ENCODE measurements around the gene KCNG1.
"Not testable (repeated sequence)": the region's sequence is repeated elsewhere in the genome, so short reads cannot be mapped to it uniquely, and the experiment has no call there.

KCNG1 gene

DNA sequence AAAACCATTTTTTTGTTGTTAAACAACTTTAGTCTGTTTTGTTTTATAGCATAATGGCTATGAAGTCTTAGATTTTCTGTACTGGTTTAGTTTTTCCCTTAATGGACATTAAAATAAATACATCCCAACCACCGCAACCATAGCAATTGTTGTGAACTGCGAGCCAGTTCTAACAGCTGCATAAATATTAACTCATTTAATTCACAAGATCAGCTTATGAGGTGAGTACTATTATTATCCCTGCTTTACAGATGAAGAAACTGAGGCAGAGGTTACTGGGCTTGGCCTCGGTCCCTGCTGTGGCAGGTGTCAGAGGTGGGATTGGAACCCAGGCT is 41.2 kb downstream of the KCNG1 start:
- no peak for DNase-seq

- peak; percentile 51 to 65 for DNase-seq
These were observed 41.8 kb downstream of the KCNG1 start for GRCh38 chr20:50980851-50981713.

GRCh38 chr20:50980071-50980681 is 42.7 kb downstream of the KCNG1 start:
- DNase-seq: no peak

DNA sequence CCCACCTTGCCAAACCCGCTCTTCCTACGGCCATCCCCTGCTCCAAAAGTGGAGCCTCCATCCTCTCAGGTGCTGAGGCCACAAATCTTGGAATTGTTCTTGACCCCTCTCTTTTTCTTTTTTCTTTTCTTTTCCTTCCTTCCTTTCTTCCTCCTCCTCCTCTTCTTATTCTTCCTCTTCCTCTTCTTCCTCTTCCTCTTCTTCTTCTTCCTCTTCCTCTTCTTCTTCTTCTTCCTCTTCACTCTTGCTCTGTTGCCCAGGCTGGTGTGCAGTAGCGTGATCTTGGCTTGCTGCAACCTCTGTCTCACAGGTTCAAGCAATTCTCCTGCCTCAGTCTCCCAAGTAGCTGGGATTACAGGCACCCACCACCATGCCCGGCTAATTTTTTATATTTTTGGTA is 44.4 kb downstream of the KCNG1 start:
- DNase-seq: not testable (repeated sequence)

- DNase-seq: no peak
These were observed 45.6 kb downstream of the KCNG1 start for GRCh38 chr20:50977066-50978021.

DNA sequence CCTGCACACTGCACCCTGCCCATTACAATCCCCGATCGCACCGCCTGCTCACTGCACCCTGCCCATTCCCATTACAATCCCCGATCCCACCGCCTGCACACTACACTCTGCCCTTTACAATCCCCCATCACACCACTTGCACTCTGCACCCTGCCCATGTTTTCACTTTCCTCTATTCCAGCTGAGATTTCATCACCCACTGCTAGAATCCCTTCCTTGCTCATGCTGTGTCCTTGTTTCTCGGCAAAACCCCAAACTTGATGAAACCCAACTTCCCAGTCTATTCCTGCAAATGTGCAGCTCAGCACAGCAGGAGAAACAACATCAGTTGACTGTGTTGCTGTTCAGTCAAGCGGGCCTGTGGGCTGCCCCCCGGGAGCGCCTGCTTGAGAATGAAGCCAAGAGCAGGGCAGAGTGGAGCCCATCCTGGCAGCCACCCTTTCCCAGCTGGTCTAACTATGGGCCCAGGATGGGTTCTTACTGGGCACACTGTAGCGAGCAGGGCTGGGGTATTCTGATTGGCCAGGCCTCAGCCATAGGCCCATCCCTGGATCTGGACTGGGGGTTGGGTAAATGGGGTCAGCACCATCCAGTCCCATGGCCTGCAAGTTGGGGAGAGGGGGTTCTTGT is 47.1 kb downstream of the KCNG1 start:
- no peak for DNase-seq

- DNase-seq: no peak
These were observed 53.0 kb downstream of the KCNG1 start for GRCh38 chr20:50969912-50970311.

GRCh38 chr20:50969435-50969834 is 53.5 kb downstream of the KCNG1 start:
- DNase-seq: no peak

DNA sequence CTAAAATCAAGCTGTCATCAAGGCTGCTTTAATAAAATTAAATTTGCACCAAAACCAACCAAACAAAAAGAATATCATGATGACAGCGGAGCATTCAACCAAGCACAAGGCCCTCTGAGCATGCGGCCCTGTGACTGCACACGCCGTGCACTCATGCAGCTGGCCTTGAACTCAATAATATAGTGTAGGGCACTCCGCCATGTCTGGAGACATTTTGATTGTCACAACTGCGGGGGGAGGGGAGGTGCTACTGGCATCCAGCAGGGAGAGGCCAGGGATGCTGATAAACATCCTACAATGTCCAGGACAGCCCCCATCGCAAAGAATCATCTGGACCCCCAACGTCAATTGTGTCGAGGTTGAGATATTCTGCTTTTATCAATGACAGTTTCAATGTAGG is 54.6 kb downstream of the KCNG1 start:
- no peak for DNase-seq

DNA sequence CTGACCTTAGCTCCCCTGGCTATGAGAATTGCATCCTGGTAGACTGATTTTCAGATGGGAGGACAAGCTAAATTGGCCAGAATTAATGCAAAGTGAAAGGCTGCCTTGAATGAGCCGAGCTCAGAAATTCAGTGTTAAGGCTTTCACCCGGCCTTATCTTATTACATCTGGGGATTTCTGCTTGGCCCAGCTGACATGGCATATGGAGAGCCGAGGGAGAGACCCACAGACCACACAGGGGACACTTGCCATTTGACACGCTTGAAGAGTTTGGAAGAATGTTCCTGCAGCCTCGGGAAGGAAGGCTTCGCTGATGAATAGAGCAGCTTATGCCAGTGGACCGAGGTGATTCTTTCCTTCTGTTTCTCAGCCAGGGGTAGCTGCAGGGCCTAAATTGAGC is 55.3 kb downstream of the KCNG1 start:
- no peak for DNase-seq

- DNase-seq: no peak
These were observed 63.3 kb downstream of the KCNG1 start for GRCh38 chr20:50959543-50960126.

- peak; percentile 88 to 91 for DNase-seq
These were observed 64.0 kb downstream of the KCNG1 start, which contains the start of gene MOCS3 for GRCh38 chr20:50958615-50959542. TSS of gene MOCS3 (plus strand) at chr20:50958818. CDS start at chr20:50958843, 25 bp downstream.

GRCh38 chr20:50957798-50958614 is 64.9 kb downstream of the KCNG1 start, which contains the start of gene DPM1:
TSS of gene DPM1 (minus strand) at chr20:50958532. CDS start at chr20:50958523, 9 bp downstream.
- DNase-seq: peak; percentile 85 to 92

- DNase-seq: no peak
These were observed 65.6 kb downstream of the KCNG1 start for GRCh38 chr20:50957276-50957675.

DNA sequence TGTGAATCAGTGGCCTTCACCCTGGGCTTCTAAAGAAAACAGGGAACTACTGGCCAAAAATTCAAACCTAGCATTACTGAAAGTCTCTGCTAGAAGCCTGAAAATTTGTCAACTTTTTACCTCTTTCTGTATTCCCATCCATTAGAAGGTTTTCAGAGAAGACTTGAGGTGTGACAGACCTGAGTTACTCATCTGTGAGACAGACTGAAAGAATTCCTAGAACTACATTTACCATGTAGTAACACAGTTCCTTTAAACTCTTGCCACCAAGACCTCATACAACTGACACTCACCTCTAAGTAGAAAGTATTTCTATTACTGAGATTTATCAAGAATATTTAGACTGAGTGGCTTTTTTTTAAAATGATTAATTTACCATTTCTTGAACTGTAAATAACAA is 69.1 kb downstream of the KCNG1 start:
- no peak for DNase-seq

Measured in CD4-positive, alpha-beta T cell treated with Interferon alpha-2 for 1 hour (primary cell).